Gastrocnemius medialis (tissue), 4 donors: ENCODE data around the gene ACAN.

Experiments used
- CTCF ChIP-seq, 5 experiments: fragments of 450-650 bp in 3 of 5; fragments of 200-600 bp in 2 of 5; sonication (generic) in 2 of 5; IDR thresholded peaks in 4 of 5; conservative IDR thresholded peaks in 1 of 5; 1 replicate in 4 of 5; 2 replicates in 1 of 5; pipeline ENCODE4 v1.5.1; 2016 to 2019; ENCODE audit warnings: antibody characterized with exemption in 5 of 5, mild to moderate bottlenecking in 3 of 5, moderate library complexity in 3 of 5
- POLR2A ChIP-seq, 2 donors: fragments of 450-650 bp; IDR thresholded peaks; one replicate each; pipeline ENCODE4 v1.6.1; 2017; ENCODE audit warnings: antibody characterized with exemption in 2 of 2, mild to moderate bottlenecking in 2 of 2, moderate library complexity in 2 of 2

- TF ChIP-seq CTCF (IDR thresholded peaks at IDR 0.05 in 4 of 5, conservative IDR thresholded peaks at IDR 0.05 in 1 of 5): no peak
- no peak for TF ChIP-seq POLR2A (IDR thresholded peaks at IDR 0.05)
These were observed 9.2 kb upstream of the ACAN start for GRCh38 chr15:88794001-88794400.
